ENCODE measurements around the gene NPAS1. TPM values are rescaled to one million over a fixed set of nuclear protein-coding genes. Genes with fewer than 3 reads are reported as not detected.

NPAS1 gene
- total RNA-seq, 2 experiments from 2014 or later = 0.50 TPM; not detected in 1

GRCh38 chr19:47089767-47090350 is 70.2 kb downstream of the NPAS1 start:
- H3K4me1 Mint-ChIP-seq = peaks cover 18% of the 10 kb centered on the region
- intact Hi-C loops (cut with DNase I, micrococcal nuclease) = no loop called here
- H3K27ac Mint-ChIP-seq = no peak overlapping the region
- no peak for DNase-seq
- CTCF ChIA-PET = no interaction called here
- no peak overlapping the region for H3K4me3 Mint-ChIP-seq
- no peaks in the 10 kb centered on the region for H3K9me3 Mint-ChIP-seq (ENCODE audit: low read depth)
- peaks cover 63% of the 10 kb centered on the region for H3K36me3 Mint-ChIP-seq (ENCODE audit: low read depth)
- no peak for ATAC-seq
- POLR2A ChIA-PET = no interaction called here
- H3K27me3 Mint-ChIP-seq = no peaks in the 10 kb centered on the region

- Mint-ChIP-seq H3K9me3 (ENCODE audit: low read depth) (no peaks in the 10 kb centered on the region), H3K4me3 (peak overlapping the region; percentile 65), H3K27ac (peak overlapping the region; percentile 95), H3K4me1 (peaks cover 44% of the 10 kb centered on the region), H3K27me3 (no peaks in the 10 kb centered on the region), H3K36me3 (ENCODE audit: low read depth) (peaks cover 61% of the 10 kb centered on the region)
- POLR2A ChIA-PET = interaction anchor here (0.9 to 1.6 kb wide), 5 partner anchors 10 to 45 kb away, joined by 3 to 9 read pairs (median 8); partner anchors contain the start of gene ZC3H4
- intact Hi-C loops (cut with DNase I, micrococcal nuclease) = no loop called here
- ATAC-seq = no peak
- CTCF ChIA-PET = interaction anchor here (0.9 to 1.0 kb wide), 2 partner anchors 29 to 38 kb away, joined by 3 read pairs; partner anchors contain the start of gene SAE1
- no peak for DNase-seq
These were observed 73.6 kb downstream of the NPAS1 start for GRCh38 chr19:47093254-47093653.

DNA sequence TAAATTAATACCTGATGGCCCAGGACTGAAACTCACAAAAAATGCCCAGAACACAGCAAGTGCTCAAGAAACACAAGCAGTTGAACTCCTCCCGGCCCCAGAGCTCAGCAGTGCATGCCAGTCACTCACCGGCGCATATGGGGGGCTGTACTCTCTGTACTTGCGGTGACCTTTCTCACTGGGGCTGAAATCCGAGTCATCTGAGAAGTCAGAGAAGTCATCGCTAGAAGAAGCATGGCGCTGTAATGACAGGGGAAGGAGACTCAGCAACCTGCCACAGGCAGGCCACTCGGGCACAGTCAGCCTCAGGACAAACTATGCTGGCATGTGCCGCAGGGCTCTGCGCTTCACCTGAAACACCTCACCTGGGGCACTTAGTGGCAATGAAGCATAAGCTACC is 74.2 kb downstream of the NPAS1 start:
- intact Hi-C loops (cut with DNase I, micrococcal nuclease) = no loop called here
- peak; percentile 45 for ATAC-seq
- POLR2A ChIA-PET = interaction anchor here (0.9 to 1.6 kb wide), 5 partner anchors 9 to 46 kb away, joined by 3 to 9 read pairs (median 8); partner anchors contain the start of gene ZC3H4
- CTCF ChIA-PET = interaction anchor here (0.9 to 2.1 kb wide), 3 partner anchors 20 to 37 kb away, joined by 3 to 9 read pairs (median 3); partner anchors contain the start of genes SAE1 and ZC3H4
- peaks cover 47% of the 10 kb centered on the region for H3K4me1 Mint-ChIP-seq
- peaks cover 65% of the 10 kb centered on the region for H3K36me3 Mint-ChIP-seq (ENCODE audit: low read depth)
- DNase-seq = peak; percentile 71
- H3K27ac Mint-ChIP-seq = peak overlapping the region; percentile 95
- no peaks in the 10 kb centered on the region for H3K27me3 Mint-ChIP-seq
- peak overlapping the region; percentile 65 for H3K4me3 Mint-ChIP-seq
- no peaks in the 10 kb centered on the region for H3K9me3 Mint-ChIP-seq (ENCODE audit: low read depth)

DNA sequence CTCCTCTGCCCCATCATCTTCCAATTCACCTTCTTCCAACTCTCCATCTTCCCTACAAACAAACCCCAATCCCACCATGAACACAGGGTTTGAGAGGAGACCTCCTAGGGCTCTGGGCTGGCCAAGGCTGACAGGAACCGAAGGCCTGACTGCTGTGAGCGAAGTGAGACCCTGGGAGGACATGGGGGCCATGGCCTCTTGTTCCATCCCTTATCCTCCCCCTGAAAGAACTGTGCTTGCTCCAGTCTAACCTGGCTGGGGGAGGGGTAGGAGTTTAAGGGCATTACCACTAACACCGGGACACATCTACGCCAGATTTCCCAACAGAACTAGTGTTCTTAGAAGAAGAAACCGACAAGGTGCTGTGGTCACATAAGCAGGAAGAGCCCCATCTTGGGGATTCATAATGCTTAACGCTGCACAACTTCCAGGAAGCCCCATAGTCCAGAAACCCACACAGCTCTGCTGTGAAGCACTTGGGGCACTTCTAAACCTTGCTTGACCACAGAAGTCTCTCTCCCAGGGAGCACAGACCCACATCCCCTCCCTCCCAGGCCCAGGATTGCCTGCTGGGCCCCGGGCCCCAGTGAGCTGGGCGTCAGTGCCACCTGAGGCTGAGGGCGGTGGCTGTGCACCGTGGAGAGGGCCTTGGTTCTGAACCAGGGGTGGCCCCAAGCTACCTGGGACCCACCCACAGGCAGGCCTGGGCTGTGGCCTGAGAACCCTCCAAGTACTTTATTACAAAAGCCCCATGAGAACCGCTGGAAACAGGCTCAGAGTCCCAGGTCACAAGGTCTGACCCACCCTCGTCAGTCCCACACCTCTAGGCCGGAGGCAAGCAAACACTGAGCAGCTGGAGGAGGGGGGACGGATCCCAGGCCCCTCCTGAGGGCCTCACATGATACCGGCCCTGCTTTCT is 75.2 kb downstream of the NPAS1 start:
- ATAC-seq = peak; percentile 77
- Mint-ChIP-seq H3K27ac (peak overlapping the region; percentile 95), H3K36me3 (ENCODE audit: low read depth) (peaks cover 60% of the 10 kb centered on the region), H3K27me3 (no peaks in the 10 kb centered on the region), H3K9me3 (ENCODE audit: low read depth) (no peaks in the 10 kb centered on the region), H3K4me1 (peaks cover 53% of the 10 kb centered on the region), H3K4me3 (peak overlapping the region; percentile 65)
- peak; percentile 70 for DNase-seq
- POLR2A ChIA-PET = interaction anchor here (0.8 to 1.9 kb wide), 6 partner anchors 8 to 36 kb away, joined by 3 to 17 read pairs (median 7); partner anchors contain the start of genes SAE1 and ZC3H4
- intact Hi-C loops (cut with DNase I, micrococcal nuclease) = loop anchor here (1.0 kb wide), 3 partner anchors 12 to 18 kb away; partner anchors contain the start of gene ZC3H4 (in 1 of the 2)
- CTCF ChIA-PET = interaction anchor here (0.6 to 2.1 kb wide), 5 partner anchors 15 to 131 kb away, joined by 3 to 9 read pairs (median 3); partner anchors contain the start of gene ZC3H4

Other genes starting within 250 kb of the NPAS1 start
- 100 to 1,000 TPM; 200 to 227 TPM for gene SLC1A5, start 231.2 kb upstream of the NPAS1 start, total RNA-seq
- 100 to 1,000 TPM; 102 to 104 TPM for gene AP2S1, start 169.0 kb upstream of the NPAS1 start, total RNA-seq
- 10 to 100 TPM; 16.5 to 17.2 TPM for gene ARHGAP35, start 158.8 kb upstream of the NPAS1 start, total RNA-seq
- gene TMEM160, start 28.8 kb downstream of the NPAS1 start, total RNA-seq = 10 to 100 TPM; 16.3 to 52.7 TPM
- 100 to 1,000 TPM in 1 of 2 experiments, 10 to 100 TPM in 1; 88.6 to 128 TPM for gene ZC3H4, start 93.9 kb downstream of the NPAS1 start, total RNA-seq
- gene SAE1, start 111.0 kb downstream of the NPAS1 start, total RNA-seq = 100 to 1,000 TPM; 143 to 156 TPM
- 10 to 100 TPM in 1 of 2 experiments, 1 to 10 TPM in 1; 8.1 to 12.0 TPM for gene BBC3, start 211.4 kb downstream of the NPAS1 start, total RNA-seq
- 10 to 100 TPM; 22.4 to 30.6 TPM for gene CCDC9, start 236.7 kb downstream of the NPAS1 start, total RNA-seq